Hindlimb muscle (tissue), 1 donor: Measurements from ENCODE around the gene LDHD. TPM values are rescaled to one million over a fixed set of nuclear protein-coding genes. Genes with fewer than 3 reads are reported as not detected.
A peak's percentile ranks its signal among the peaks of the same experiment; 100 is the strongest.

Source experiments
- DNase-seq: peaks from one replicate; pipeline ENCODE4 v3.0.0-alpha.2; 2013
- polyA plus RNA-seq: library from polyadenylated mRNA; unstranded; fragments of 120-200 nt; gene quantifications from one replicate; pipeline ENCODE4 v1.2.1, GENCODE V29; 2013; ENCODE audit not compliant: insufficient read length

LDHD gene
- polyA plus RNA-seq, 1 donor: 3.7 TPM

GRCh38 chr16:75079346-75079926 lies 37.1 kb downstream of the LDHD start:
- no peak for DNase-seq

- no peak for DNase-seq
Observed at GRCh38 chr16:75078886-75079285, 37.7 kb downstream of the LDHD start.

GRCh38 chr16:75075688-75076268 lies 40.8 kb downstream of the LDHD start:
- DNase-seq: no peak

GRCh38 chr16:75074920-75075687 lies 41.5 kb downstream of the LDHD start:
- no peak for DNase-seq

- DNase-seq: no peak
Observed at GRCh38 chr16:75074304-75074793, 42.2 kb downstream of the LDHD start.

GRCh38 chr16:75073545-75074303 lies 42.9 kb downstream of the LDHD start:
- DNase-seq: no peak

GRCh38 chr16:75072239-75072947 lies 44.2 kb downstream of the LDHD start:
- DNase-seq: no peak

- DNase-seq: no peak
Observed at GRCh38 chr16:75071621-75072020, 45.0 kb downstream of the LDHD start.

GRCh38 chr16:75070012-75070841 lies 46.4 kb downstream of the LDHD start:
- DNase-seq: peak; percentile 63

- DNase-seq: no peak
Observed at GRCh38 chr16:75068085-75069031, 48.2 kb downstream of the LDHD start.

GRCh38 chr16:75066861-75067447 lies 49.6 kb downstream of the LDHD start:
- DNase-seq: no peak

- DNase-seq: no peak
Observed at GRCh38 chr16:75065521-75066149, 50.9 kb downstream of the LDHD start.

- no peak for DNase-seq
Observed at GRCh38 chr16:75065149-75065505, 51.5 kb downstream of the LDHD start.

GRCh38 chr16:75064403-75065148 lies 52.0 kb downstream of the LDHD start:
- DNase-seq: no peak

- no peak for DNase-seq
Observed at GRCh38 chr16:75063549-75064088, 53.0 kb downstream of the LDHD start.

GRCh38 chr16:75062976-75063346 lies 53.6 kb downstream of the LDHD start:
- DNase-seq: no peak

- no peak for DNase-seq
Observed at GRCh38 chr16:75062135-75062975, 54.2 kb downstream of the LDHD start.
